ENCODE measurements around the gene IER3. TPM values are rescaled to one million over a fixed set of nuclear protein-coding genes. Genes with fewer than 3 reads are reported as not detected.
"Not testable (repeated sequence)": the region's sequence is repeated elsewhere in the genome, so short reads cannot be mapped to it uniquely, and the experiment has no call there.

Gene IER3
- total RNA-seq, 1 donor from 2014 or later = 77.8 TPM

DNA sequence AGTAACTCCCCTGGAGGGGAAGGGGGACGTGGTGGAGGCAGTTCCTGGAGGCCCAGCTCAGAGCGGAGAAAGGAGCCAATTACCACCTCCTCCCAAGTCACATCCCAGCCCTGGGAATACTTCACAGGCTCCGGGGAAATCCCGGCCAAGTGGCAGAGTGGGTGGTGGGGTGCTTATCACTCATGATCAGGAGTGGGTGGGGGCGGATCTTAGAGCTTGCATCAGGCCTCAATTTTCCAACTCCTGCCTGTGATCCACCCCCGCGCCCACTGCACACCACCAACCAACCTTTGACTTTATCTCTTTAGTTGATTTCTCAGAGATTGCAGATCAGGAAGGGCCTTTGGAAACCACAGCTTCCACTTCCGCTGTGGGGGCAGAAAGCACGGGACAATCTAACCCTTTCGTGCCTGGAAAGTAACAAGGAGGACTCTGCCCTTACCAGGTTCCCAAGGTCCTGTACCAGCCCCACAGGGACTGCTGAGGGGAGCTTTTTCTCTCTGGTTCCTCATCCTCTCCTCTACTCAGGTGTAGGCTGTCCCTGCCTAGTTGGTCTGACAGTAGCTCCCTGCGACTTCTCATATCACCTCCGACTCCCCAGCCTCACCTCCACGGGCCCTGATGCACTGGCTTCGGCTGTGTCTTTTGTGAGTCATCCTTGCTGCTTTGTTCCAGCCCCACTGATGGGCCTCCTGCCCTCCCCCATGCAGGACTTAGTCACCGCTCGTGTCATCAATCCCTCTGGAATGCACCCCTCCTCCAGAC lies 24.9 kb upstream of the IER3 start:
- intact Hi-C loops (cut with micrococcal nuclease) = loop anchor here (1.0 kb wide), 2 partner anchors 9 to 24 kb away; no protein-coding TSS in a partner anchor

GRCh38 chr6:30768634-30769087 lies 24.3 kb upstream of the IER3 start:
- intact Hi-C loops (cut with micrococcal nuclease) = loop anchor here (1.0 kb wide), 2 partner anchors 10 to 25 kb away; no protein-coding TSS in a partner anchor

GRCh38 chr6:30767944-30768301 lies 23.6 kb upstream of the IER3 start:
- intact Hi-C loops (cut with micrococcal nuclease) = loop anchor here (1.0 kb wide), 2 partner anchors 24 to 31 kb away; partner anchors contain the start of gene IER3

- intact Hi-C loops (cut with micrococcal nuclease) = loop anchor here (1.0 kb wide), 2 partner anchors 23 to 30 kb away; partner anchors contain the start of gene IER3
Measured at GRCh38 chr6:30767158-30767943, 23.0 kb upstream of the IER3 start.

DNA sequence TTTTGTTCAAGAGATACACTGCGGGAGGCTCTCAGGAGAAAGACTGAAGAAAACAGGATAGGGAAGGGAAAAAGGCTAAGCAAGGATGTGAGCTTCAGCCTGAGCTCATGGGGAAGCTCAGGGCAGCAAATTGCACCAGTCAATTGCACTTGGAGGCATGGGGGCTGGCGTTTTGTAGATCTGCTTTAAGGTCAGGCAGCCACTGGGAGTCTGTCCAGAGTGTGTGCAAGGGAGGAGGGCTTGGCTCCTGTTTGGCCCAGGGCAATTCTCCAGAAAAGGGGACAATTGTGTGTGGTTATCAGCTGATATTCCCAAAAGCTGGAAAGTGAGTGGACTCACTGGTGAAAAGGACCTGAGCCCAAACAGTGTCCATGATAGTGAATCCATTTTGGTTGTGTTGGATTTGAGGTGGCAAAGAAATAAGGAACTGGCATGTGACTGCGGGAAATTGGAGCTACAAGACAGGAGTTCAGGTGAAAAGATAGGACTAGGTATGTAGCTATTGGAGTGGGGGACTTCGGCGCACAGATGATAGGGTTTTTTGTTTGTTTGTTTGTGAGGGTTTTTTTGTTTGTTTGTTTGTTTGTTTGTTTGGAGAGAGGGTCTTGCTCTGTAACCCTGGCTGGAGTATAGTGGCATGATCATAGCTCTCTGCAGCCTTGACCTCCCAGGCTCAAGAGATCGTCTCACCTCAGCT lies 22.3 kb upstream of the IER3 start:
- intact Hi-C loops (cut with micrococcal nuclease) = loop anchor here (1.0 kb wide), 2 partner anchors 22 to 29 kb away; partner anchors contain the start of gene IER3

- intact Hi-C loops (cut with micrococcal nuclease) = not testable (repeated sequence)
Measured at GRCh38 chr6:30765495-30765894, 21.1 kb upstream of the IER3 start.

DNA sequence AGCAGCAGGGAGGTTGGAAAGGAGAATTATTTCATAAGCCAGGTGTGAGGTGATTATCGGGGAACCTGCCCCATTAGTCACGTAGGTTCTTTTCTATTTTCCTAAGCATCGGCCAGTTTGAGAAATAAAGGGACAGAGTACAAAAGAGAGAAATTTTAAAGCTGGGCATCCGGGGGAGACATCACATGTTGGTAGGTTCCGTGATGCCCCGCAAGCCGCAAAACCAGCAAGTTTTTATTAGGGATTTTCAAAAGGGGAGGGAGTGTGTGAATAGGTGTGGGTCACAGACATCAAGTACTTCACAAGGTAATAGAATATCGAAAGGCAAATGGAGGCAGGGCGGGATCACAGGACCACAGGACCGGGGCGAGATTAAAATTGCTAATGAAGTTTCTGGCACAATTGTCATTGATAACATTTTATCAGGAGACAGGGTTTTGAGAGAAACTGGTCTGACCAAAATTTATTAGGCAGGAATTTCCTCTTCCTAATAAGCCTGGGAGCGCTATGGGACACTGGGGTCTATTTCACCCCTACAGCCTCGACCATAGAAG lies 20.2 kb upstream of the IER3 start:
- intact Hi-C loops (cut with micrococcal nuclease) = not testable (repeated sequence)

DNA sequence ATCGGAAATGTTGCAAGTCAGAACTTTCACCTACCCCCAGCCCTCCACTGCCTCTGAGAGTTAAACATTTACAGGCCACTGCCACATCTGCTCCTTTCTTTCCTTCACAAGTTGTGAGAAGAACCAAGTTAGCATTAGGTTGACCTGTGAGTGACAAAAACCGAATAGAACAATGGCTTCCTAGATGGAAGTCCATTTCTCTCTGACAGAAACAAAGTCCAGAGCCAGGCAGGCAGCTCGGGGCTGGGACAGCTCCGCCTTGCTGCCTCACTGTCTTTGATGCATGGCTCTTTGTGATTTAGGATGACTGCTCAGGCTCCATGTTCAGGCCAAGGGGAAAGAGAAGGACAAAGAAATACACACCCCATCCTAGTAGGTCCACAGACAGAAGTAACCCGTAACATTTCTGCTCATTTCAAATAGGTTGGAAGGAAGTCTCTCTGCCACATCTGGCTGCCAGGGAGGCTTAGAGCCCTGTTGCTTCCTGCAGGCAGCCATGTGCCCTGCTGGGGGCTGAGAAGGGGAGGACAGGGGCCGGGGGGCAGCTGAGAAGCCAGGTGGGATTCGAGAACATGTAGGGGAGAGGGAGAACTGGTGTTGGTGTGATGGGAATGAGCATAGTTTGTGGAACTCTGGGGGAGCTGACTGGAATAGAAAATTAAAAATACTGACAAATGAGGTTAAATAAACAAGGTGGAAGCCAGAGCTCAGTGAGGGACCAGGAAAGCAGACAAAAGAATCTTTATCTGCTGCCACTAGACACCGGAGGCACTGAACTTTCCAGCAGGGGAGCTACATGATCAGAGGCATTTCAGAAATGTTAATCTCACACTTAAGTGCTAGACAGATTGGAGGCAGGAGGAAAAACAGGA lies 19.5 kb upstream of the IER3 start:
- intact Hi-C loops (cut with micrococcal nuclease) = no loop called here

GRCh38 chr6:30763155-30763617 lies 18.8 kb upstream of the IER3 start:
- intact Hi-C loops (cut with micrococcal nuclease) = no loop called here

DNA sequence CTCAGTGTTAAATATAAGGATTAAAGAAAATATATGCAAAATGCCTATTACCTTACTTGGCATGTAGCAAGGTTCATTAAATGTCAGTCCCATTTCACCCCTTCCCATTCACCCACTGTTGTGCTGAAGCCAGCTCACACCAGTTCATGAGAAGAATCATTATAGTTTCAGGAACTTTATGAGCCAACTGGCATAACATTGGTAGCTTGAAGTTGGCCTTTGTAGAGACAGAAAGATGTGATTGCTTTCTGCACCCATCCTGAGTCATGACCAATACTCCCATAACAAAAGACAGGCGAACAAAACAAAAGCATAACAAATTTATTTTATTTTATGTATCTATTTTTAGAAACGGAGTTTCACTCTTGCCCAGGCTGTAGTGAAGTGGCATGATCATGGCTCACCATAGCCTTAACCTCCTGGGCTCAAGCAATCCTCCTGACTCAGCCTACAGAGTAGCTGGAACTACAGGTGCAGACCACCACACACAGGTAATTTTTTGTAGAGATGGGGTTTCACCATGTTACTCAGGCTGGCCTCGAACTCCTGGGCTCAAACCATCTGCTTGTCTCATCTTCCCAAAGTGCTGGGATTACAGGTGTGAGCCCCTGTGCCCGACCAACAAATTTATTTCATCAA lies 17.6 kb upstream of the IER3 start:
- intact Hi-C loops (cut with micrococcal nuclease) = no loop called here

DNA sequence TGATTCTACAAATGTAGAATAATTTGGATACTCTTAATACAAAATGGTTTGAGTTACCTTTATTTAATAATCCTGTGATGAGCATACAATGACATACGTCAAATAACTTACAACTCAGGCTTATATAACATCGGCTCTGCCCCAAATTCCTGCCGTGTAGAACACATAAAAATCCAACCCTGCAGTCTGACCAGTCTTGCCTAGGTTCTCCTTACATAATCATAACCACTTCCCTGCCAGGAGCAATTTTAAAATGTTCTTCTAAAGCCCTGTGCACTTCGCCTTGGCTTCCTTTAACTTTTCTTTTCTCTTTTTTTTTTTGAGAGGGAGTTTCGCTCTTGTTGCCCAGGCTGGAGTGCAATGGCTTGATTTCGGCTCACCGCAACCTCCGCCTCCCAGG lies 16.2 kb upstream of the IER3 start:
- intact Hi-C loops (cut with micrococcal nuclease) = no loop called here

GRCh38 chr6:30759575-30760239 lies 15.4 kb upstream of the IER3 start:
- intact Hi-C loops (cut with micrococcal nuclease) = no loop called here

DNA sequence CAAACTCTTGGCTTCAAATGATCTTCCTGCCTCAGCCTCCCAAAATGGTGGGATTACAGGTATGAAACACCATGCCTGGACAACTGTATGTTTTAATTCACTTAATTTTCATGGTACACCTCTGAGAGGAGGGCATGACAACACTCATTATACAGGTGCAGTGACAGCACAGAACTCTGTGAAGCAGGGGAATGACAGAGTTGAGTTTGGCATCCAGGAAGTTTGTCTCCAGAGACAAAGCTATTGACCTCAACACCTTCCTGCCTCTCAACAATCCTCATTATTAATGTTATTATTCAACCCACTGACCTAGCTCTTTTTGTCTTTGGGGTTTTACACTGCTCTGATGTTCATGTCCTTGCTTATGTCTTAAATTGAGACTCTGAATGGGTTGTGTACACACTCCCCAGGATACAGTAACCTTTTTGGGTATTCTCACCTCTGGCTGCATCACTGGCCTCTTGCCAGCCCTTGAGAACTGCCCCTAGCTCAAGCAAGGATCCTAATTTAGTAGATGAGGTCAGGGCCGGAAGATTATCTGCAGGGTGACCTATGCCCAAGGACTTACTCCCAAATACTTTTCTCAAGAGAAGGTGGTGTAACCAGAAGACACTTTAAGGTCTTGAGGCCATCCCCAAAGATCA lies 13.0 kb upstream of the IER3 start:
- intact Hi-C loops (cut with micrococcal nuclease) = no loop called here

GRCh38 chr6:30756405-30757003 lies 12.2 kb upstream of the IER3 start:
- intact Hi-C loops (cut with micrococcal nuclease) = not testable (repeated sequence)

DNA sequence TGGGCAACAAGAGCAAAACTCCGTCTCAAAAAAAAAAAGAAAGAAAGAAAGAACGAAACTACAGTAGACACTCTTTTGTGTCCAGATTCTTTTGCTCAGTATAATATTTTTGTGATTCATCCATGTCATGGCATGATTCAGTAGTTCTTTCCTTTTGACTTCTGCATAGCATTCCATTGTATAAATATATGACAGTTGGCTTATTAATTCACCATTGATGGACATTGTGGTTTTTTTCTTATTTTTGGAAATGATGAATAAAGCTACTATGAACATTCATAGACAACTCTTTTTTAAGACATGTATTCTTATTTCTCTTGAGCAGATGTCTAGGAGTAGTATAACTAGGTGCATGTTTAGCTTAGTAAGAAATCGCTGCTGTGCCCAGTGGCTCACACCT lies 10.3 kb upstream of the IER3 start:
- intact Hi-C loops (cut with micrococcal nuclease) = no loop called here

DNA sequence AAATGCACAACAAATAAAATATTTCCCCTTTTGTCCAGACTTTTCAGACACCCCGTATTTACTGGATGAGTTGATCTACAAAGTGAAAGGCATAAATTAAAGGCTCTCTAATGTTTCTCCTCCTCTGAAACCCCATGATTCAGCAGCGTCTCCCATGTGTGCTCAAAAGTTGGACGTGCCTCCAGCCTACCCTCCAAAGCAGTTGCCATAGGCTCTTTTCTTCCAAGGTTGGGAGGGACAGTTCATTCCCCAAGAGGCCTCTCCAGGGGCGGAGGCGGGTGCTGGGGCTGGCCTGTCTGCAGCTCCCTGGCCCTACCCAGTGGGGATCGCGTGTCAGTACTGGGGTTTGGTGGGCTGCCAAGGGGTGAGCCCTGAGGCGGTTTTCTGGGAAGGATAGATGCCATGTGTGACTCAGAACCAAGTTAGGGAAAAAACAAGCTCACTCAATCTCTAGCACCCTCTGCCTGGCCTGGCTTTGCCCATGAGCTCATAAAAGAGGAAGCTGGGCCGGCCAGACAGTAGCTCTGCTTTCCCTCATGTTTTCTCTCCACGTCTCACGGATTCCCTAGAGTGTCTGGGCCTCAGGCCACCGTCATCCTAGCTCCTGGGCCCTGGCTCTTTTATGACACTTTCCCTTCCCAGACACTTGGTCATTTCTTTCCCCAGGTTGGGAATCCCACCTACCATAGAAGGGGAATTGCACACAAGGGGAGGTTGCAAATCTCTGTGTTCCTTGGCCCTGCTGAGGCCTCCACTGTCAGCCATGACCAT lies 8.0 kb upstream of the IER3 start:
- intact Hi-C loops (cut with micrococcal nuclease) = no loop called here

DNA sequence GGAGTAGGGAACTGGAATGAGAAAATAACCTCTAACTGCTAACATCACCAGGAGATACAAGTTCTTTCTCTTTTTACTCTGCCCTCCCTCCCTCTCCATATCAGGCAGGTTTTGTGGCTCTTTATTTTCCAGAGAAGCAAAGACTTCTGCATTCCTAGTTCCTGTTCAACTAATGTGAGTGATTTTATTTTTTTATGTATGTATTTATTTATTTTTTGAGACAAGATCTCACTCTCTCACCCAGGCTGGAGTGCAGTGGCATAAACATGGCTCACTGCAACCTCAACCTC lies 6.0 kb upstream of the IER3 start:
- intact Hi-C loops (cut with micrococcal nuclease) = no loop called here

Data from T-helper 1 cell treated with Interleukin-12 subunit alpha and Interleukin-12 subunit beta and Interleukin-4 antibody, amounts not matched to agents 30 ng/mL and 1 ng/mL, for 36 hours (primary cell).